ES-I3 (cell line): ENCODE measurements around the gene PLEKHG2.
A peak's percentile ranks its signal among the peaks of the same experiment; 100 is the strongest.

Source experiments
- H3K36me3 ChIP-seq: 2 replicates; pipeline ENCODE4 v1.6.1; 2013; ENCODE audit warnings: mild to moderate bottlenecking, low read length, control low read depth, moderate library complexity; ENCODE audit not compliant: insufficient read depth
- H3K4me1 ChIP-seq: 2 replicates; pipeline ENCODE4 v1.6.1; 2013; ENCODE audit warnings: mild to moderate bottlenecking, control low read depth, low read length; ENCODE audit not compliant: insufficient read depth
- H3K9ac ChIP-seq: 2 replicates; pipeline ENCODE4 v1.6.1; 2013; ENCODE audit warnings: low read depth, mild to moderate bottlenecking, low read length, moderate library complexity
- H3K9me3 ChIP-seq: 2 replicates; pipeline ENCODE4 v1.6.1; 2013; ENCODE audit warnings: mild to moderate bottlenecking, low read length, moderate library complexity; ENCODE audit not compliant: control insufficient read depth, insufficient read depth

PLEKHG2 gene

DNA sequence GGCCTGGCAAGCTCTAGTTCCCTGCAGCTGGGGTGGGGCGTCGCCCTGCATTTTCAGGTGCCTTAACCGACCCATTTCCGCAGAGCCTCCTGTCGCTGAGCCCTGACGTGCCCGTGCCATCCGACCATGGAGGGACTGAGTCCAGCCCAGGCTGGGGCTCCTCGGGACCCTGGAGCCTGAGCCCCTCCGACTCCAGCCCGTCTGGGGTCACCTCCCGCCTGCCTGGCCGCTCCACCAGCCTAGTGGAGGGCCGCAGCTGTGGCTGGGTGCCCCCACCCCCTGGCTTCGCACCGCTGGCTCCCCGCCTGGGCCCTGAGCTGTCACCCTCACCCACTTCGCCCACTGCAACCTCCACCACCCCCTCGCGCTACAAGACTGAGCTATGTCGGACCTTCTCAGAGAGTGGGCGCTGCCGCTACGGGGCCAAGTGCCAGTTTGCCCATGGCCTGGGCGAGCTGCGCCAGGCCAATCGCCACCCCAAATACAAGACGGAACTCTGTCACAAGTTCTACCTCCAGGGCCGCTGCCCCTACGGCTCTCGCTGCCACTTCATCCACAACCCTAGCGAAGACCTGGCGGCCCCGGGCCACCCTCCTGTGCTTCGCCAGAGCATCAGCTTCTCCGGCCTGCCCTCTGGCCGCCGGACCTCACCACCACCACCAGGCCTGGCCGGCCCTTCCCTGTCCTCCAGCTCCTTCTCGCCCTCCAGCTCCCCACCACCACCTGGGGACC lies 4.6 kb upstream of the PLEKHG2 start:
- Histone ChIP-seq H3K9ac (peak overlapping the region; percentile 97), H3K4me1 (peaks cover 15% of the 10 kb centered on the region), H3K36me3 (no peaks in the 10 kb centered on the region), H3K9me3 (no peaks in the 10 kb centered on the region)

GRCh38 chr19:39408392-39409207 lies 3.9 kb upstream of the PLEKHG2 start:
- Histone ChIP-seq H3K4me1 (peaks cover 15% of the 10 kb centered on the region), H3K9me3 (no peaks in the 10 kb centered on the region), H3K36me3 (no peaks in the 10 kb centered on the region), H3K9ac (peak overlapping the region; percentile 9; the same call in 1 of the 2 replicates)

DNA sequence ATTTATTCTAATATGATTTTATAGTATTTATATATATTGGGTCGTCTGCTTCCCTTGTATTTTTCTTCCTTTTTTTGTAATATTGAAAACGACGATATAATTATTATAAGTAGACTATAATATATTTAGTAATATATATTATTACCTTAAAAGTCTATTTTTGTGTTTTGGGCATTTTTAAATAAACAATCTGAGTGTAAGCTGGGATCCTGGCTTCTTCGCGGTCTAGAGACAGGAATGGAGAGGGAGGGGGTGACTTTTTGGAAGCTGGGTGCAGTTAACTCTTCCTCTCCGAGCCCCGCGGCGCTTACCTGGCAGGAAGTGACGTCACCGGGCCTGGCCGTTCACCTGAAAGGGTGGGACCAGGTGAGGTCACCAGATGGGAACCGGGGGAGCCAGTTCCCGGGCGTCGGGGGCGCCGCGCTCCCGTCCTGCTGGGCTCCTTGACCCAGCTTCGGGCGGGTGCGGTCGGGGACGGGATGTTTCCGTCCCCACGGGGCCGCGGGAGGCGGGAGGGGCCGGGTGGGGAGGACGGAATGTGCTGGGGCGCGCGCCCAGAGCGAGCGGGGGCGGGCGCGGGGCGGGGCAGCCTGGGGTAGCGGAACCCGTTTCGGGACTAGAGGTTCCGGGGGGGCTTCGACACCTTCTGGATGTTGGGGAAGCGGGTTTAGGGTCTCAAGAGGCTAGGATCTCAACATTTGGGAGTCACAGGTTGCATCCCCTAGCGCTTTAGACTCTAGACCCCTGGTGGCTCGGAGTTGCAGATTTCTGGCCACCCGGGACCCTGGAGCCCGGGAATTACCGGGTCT lies 3.1 kb upstream of the PLEKHG2 start:
- no peaks in the 10 kb centered on the region for H3K9me3 ChIP-seq
- H3K4me1 ChIP-seq = peaks cover 15% of the 10 kb centered on the region
- no peaks in the 10 kb centered on the region for H3K36me3 ChIP-seq
- peak overlapping the region; percentile 93 for H3K9ac ChIP-seq

DNA sequence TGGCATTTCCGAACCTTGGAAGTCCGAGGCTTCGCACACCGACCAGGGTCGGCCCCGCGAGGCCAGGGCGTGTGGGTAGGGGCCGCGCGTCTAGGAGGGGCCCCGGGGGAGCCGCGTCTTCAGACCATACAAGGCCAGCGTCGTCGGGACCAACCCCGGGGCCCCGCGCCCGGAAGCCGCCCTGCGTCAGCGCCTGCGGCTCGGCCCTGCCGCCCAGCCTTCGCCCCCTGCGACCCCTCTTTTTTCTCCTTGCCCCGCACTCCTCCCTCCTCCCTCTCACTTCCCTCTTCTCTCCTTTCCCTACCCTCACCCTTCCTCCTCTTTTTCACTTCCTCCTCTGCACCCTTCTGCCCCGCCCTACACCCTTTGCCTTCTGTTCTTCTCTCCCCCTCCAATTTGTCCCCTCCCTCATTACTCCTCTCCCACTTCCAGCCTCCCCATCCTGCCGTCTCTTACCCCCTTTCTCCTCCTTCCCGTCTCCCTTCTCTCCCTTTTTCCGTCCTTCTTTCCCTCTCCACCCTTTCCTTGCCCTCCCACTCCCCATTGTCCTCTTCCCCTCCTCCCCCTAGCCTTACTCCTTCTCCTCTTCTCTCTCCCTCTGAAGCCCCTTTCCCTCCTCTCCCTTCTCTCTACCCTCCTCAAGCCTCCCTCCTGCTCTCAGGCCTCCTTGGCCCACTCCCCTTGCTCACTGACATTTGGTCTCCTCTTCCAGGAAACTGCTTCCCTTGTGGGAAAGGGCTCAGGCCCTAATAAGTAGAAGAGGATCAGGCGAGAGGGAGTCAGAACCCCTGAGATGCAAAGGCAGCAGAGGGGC lies 2.2 kb upstream of the PLEKHG2 start:
- Histone ChIP-seq H3K4me1 (peaks cover 15% of the 10 kb centered on the region), H3K36me3 (no peaks in the 10 kb centered on the region), H3K9me3 (no peaks in the 10 kb centered on the region), H3K9ac (peak overlapping the region; percentile 93)

- Histone ChIP-seq H3K9me3 (no peaks in the 10 kb centered on the region), H3K36me3 (no peaks in the 10 kb centered on the region), H3K4me1 (peaks cover 15% of the 10 kb centered on the region), H3K9ac (peak overlapping the region; percentile 93)
These were observed 1.7 kb upstream of the PLEKHG2 start for GRCh38 chr19:39410831-39411080.

DNA sequence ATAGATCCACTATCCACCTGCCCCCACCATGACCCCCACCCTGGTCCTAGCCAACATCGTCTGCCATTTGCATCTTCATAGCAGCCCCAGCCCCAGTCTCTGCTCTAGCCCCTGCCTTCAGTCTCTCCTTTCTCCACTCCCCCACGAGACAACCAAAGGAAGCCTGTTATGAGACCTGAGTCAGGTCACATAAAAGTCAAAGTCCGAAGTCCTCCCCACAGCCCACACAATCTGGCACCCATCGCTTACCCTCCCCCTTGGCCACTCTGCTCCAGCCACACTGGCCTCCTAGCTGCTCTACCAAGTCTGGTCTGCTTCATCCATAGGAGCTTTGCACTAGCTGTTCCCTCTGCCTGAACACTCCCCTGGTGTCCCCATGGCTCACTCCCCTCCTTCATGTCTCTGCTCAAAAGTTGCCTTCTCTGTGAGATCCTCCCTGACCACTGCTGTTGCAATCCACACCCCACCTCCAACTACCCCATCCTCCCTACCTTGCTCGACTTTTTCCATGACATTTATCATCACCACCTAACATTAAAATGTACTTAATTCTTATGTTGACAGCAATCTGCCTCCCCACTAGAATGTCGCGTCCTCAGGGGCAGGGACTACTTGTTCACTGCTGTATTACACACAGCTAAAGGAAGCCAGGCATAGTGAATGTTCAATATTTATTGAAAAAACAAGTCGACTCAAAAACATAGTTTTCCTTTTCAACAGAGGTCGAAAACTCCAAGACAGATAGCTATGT lies 1.2 kb upstream of the PLEKHG2 start:
- H3K4me1 ChIP-seq = peaks cover 15% of the 10 kb centered on the region
- no peaks in the 10 kb centered on the region for H3K36me3 ChIP-seq
- H3K9me3 ChIP-seq = no peaks in the 10 kb centered on the region
- peak overlapping the region; percentile 93 for H3K9ac ChIP-seq

DNA sequence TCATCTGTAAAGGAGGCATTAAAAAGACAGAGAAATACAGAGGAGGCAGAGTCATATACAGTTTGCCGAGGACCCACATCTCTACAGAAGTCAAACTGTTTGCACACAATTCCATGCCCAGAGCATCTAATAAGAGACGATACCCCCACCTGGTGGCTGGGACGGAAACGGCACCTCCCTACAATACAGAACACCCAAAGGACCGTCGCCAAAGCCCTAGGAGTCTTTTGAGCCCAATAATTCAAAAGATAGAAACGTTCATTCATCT lies 703 bp upstream of the PLEKHG2 start:
- H3K4me1 ChIP-seq = peaks cover 15% of the 10 kb centered on the region
- H3K9me3 ChIP-seq = no peaks in the 10 kb centered on the region
- H3K36me3 ChIP-seq = no peaks in the 10 kb centered on the region; the same call in 1 of the 2 replicates
- H3K9ac ChIP-seq = peak overlapping the region; percentile 93

- Histone ChIP-seq H3K4me1 (peaks cover 15% of the 10 kb centered on the region), H3K36me3 (no peaks in the 10 kb centered on the region; the same call in none of the 2 replicates), H3K9me3 (no peaks in the 10 kb centered on the region), H3K9ac (peak overlapping the region; percentile 96)
These were observed 400 bp downstream of the PLEKHG2 start for GRCh38 chr19:39412867-39413271.

GRCh38 chr19:39413272-39413910 lies 922 bp downstream of the PLEKHG2 start:
- Histone ChIP-seq H3K4me1 (peaks cover 15% of the 10 kb centered on the region), H3K36me3 (peaks cover under 1% of the 10 kb centered on the region), H3K9ac (peak overlapping the region; percentile 96), H3K9me3 (no peaks in the 10 kb centered on the region)

- Histone ChIP-seq H3K4me1 (peaks cover 13% of the 10 kb centered on the region), H3K9me3 (no peaks in the 10 kb centered on the region), H3K36me3 (peaks cover 5% of the 10 kb centered on the region), H3K9ac (peak overlapping the region; percentile 96)
These were observed 1.6 kb downstream of the PLEKHG2 start for GRCh38 chr19:39413911-39414608.

DNA sequence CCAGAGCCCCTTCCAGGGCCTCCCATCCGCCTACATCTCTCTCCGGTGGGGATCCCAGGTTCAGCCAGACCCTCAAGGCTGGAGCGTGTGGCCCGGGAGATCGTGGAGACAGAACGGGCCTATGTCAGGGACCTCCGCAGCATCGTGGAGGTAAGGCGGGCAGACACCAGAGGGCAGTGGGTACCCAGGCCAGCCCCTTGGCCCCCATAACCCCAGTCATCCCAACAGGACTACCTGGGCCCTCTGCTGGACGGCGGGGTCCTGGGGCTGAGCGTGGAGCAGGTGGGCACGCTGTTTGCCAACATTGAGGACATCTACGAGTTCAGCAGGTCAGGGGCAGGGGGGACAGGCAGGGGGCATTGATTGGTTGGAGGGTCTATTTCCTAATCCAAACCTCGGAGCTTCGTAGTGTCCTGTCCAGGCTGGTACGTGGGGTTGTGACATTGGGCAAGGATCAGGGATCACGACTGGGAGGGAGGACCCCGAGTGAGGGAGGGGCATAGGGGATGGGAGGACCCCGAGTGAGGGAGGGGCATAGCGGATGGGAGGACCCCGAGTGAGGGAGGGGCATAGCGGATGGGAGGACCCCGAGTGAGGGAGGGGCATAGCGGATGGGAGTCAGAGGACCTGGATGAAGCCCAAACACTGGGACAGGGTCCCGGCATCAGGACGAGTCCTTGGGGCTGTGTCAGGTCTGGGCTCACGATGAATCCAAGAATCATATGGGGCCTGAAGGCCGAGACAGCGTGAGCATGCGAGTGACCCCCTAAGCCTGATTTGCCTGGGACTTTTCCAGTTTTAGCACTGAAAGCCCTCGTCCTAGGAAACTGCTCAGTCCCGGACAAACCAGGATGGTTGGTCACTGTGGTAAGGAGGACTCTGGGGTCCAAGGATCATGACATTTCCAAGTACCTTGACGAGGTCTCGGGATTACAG lies 2.9 kb downstream of the PLEKHG2 start:
- Histone ChIP-seq H3K36me3 (peaks cover 8% of the 10 kb centered on the region), H3K9me3 (no peaks in the 10 kb centered on the region), H3K9ac (no peak overlapping the region), H3K4me1 (peaks cover 13% of the 10 kb centered on the region)
